Activated B cell treated with CpG ODN at 0.5 μM for 24 hours (primary cell): Measurements from ENCODE around the gene RSPH10B. TPM values are rescaled to one million over a fixed set of nuclear protein-coding genes. Genes with fewer than 3 reads are reported as not detected.
"Not testable (repeated sequence)": the region's sequence is repeated elsewhere in the genome, so short reads cannot be mapped to it uniquely, and the experiment has no call there.

Experiments
- ATAC-seq: fragments of 200-7000 bp; cut with Tn5 transposase; one replicate; pipeline ENCODE4 v1.10.0; 2021; ENCODE audit warnings: low read depth, mild to moderate bottlenecking, moderate library complexity
- CTCF ChIA-PET: fragments of 350-600 bp; sonication (Branson Sonifier 250); formaldehyde crosslinking; loops from one replicate; lab custom pipeline; 2021; ENCODE audit warnings: antibody characterized with exemption; lab: Charles Lee
- POLR2A ChIA-PET: fragments of 350-600 bp; sonication (Branson Sonifier 250); formaldehyde crosslinking; loops from one replicate; lab custom pipeline; 2021; ENCODE audit warnings: antibody characterized with exemption; lab: Charles Lee
- DNase-seq: peaks from one replicate; pipeline ENCODE4 v3.0.0; 2022
- H3K27ac Mint-ChIP-seq: one replicate; pipeline ENCODE4 v1.8.0; 2020; ENCODE audit warnings: mixed read lengths
- H3K27me3 Mint-ChIP-seq: one replicate; pipeline ENCODE4 v1.8.0; 2021; ENCODE audit warnings: mixed read lengths
- H3K36me3 Mint-ChIP-seq: one replicate; pipeline ENCODE4 v1.8.0; 2021; ENCODE audit warnings: low read depth, mixed read lengths
- H3K4me1 Mint-ChIP-seq: one replicate; pipeline ENCODE4 v1.8.0; 2021; ENCODE audit warnings: mixed read lengths
- H3K4me3 Mint-ChIP-seq: one replicate; pipeline ENCODE4 v1.8.0; 2020; ENCODE audit warnings: mild to moderate bottlenecking, mixed read lengths
- H3K9me3 Mint-ChIP-seq: one replicate; pipeline ENCODE4 v1.8.0; 2020; ENCODE audit warnings: mixed read lengths
- intact Hi-C: fragments of 100-400 bp; cut with micrococcal nuclease; formaldehyde crosslinking; loops from one replicate; pipeline ENCODE4 v1.15.1; 2024
- total RNA-seq: library from RNA; stranded (reverse); gene quantifications from 2 replicates; pipeline ENCODE4 v1.2.3, GENCODE V29; 2022
- TF ChIP-seq, protein P1 (sequence below): fragments of 200-600 bp; IDR thresholded peaks from one replicate; pipeline ENCODE4 v1.8.0; 2022; ENCODE audit warnings: antibody characterized with exemption, mild to moderate bottlenecking

RSPH10B gene
- total RNA-seq, 1 donor from 2014 or later: not detected

GRCh38 chr7:5903002-5903401 lies 67.5 kb downstream of the RSPH10B start:
- DNase-seq, intact Hi-C loops, H3K9me3 Mint-ChIP-seq, H3K27ac Mint-ChIP-seq, H3K4me3 Mint-ChIP-seq, ATAC-seq, POLR2A ChIA-PET, H3K27me3 Mint-ChIP-seq, CTCF ChIA-PET, H3K4me1 Mint-ChIP-seq: not testable (repeated sequence)
- H3K36me3 Mint-ChIP-seq: peaks cover 29% of the 10 kb centered on the region

DNA sequence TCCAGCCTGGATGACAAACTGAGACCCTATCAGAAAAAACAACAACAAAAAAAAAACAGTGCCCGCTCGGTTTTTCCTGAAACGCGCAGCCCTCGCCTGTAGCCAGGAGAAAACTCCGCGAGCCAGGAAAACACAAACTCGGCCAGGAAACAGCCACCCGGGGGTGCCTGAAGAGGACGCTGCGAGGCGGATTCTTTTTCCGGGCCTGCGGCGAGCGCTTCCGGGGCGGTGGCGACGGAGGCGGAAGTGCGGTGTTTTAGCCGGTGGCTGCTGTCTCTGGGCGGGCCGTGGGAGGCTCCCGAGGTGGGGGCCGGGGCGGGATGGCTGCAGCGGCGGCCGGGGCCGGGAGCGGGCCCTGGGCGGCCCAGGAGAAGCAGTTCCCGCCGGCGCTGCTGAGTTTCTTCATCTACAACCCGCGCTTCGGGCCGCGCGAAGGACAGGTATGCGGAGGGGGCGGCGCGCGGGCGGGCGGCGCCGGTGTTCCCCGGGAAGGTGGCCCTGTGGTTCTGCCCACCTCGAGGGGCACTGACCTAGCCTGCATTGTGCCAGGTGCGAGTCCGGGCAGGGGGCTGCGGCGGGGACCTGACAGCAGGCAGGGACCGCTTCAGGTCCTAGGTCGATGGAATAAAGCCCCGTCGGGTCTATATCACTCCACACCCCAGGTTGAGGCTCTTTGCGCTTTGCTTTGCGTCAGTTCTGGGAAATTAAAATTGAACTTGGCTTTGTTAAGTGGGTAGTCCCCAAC lies 71.8 kb downstream of the RSPH10B start, which contains the start of gene CCZ1:
TSS of gene CCZ1 (plus strand) at position 254 of the 745 bp plus-strand sequence. CDS start at position 321, 67 bp downstream.
- POLR2A ChIA-PET: interaction anchor here (0.7 kb wide), 2 partner anchors 208 to 536 kb away, joined by 3 read pairs; no protein-coding TSS in a partner anchor
- CTCF ChIA-PET: not testable (repeated sequence)

DNA sequence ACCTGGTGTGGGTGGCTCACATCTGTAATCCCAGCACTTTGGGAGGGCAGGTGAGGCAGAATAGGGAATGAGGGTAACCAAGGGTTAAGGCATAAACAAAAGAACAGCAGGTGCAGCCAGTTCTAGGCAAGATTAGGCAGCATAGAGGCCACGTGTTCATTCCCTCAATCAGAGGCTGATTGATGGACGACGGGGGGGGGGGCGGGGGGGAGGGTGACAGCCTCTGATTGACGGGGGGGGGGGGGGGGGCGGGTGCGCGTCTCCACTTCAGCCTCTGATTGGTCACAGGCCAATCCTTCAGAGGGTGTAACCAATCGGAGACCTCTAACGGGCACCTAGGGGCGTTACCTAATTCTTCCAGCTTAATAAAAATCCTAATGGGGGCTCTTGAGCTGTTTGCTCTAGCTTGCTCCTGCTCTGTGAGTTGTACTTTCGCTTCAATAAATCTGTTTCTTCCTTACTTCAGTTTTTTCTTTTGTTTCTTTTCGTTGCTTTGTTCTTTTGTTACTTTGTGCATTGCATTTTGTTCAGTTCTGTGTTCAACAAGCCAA lies 73.0 kb downstream of the RSPH10B start:
- H3K36me3 Mint-ChIP-seq, ATAC-seq, H3K4me1 Mint-ChIP-seq, DNase-seq, CTCF ChIA-PET, H3K9me3 Mint-ChIP-seq, H3K27me3 Mint-ChIP-seq, intact Hi-C loops, H3K27ac Mint-ChIP-seq, POLR2A ChIA-PET: not testable (repeated sequence)
- H3K4me3 Mint-ChIP-seq: peak overlapping the region; percentile 72

More for the DNA sequence above, 71.8 kb downstream of the RSPH10B start, which contains the start of gene CCZ1:
- Mint-ChIP-seq H3K4me3 (peak within 1 kb of the TSS; percentile 86), H3K36me3 (peaks cover 12% of the 10 kb centered on the region), H3K27ac (peak within 1 kb of the TSS; percentile 82)
- DNase-seq (peak; percentile 62), ATAC-seq (peak; percentile 90)
- H3K4me1 Mint-ChIP-seq, intact Hi-C loops, H3K9me3 Mint-ChIP-seq, H3K27me3 Mint-ChIP-seq: not testable (repeated sequence)

- TF ChIP-seq, protein P1, sequence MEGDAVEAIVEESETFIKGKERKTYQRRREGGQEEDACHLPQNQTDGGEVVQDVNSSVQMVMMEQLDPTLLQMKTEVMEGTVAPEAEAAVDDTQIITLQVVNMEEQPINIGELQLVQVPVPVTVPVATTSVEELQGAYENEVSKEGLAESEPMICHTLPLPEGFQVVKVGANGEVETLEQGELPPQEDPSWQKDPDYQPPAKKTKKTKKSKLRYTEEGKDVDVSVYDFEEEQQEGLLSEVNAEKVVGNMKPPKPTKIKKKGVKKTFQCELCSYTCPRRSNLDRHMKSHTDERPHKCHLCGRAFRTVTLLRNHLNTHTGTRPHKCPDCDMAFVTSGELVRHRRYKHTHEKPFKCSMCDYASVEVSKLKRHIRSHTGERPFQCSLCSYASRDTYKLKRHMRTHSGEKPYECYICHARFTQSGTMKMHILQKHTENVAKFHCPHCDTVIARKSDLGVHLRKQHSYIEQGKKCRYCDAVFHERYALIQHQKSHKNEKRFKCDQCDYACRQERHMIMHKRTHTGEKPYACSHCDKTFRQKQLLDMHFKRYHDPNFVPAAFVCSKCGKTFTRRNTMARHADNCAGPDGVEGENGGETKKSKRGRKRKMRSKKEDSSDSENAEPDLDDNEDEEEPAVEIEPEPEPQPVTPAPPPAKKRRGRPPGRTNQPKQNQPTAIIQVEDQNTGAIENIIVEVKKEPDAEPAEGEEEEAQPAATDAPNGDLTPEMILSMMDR: no peak
- H3K4me1 Mint-ChIP-seq: no peaks in the 10 kb centered on the region
- ChIA-PET POLR2A (interaction anchor here (0.6 kb wide), 1 partner anchor 8 kb away, joined by 3 read pairs; no protein-coding TSS in a partner anchor), CTCF (no interaction called here)
- intact Hi-C loops: no loop called here
- DNase-seq: no peak
- H3K27me3 Mint-ChIP-seq: peaks cover 2% of the 10 kb centered on the region
- H3K9me3 Mint-ChIP-seq: no peaks in the 10 kb centered on the region
- H3K4me3 Mint-ChIP-seq: no peak overlapping the region
- no peaks in the 10 kb centered on the region for H3K36me3 Mint-ChIP-seq
- no peak for ATAC-seq
- no peak overlapping the region for H3K27ac Mint-ChIP-seq
Measured at GRCh38 chr7:5892498-5892897, 78.0 kb downstream of the RSPH10B start.

GRCh38 chr7:5890244-5890643 lies 80.2 kb downstream of the RSPH10B start:
- CTCF ChIA-PET, H3K27me3 Mint-ChIP-seq, ATAC-seq, POLR2A ChIA-PET, DNase-seq, H3K9me3 Mint-ChIP-seq, intact Hi-C loops, H3K4me1 Mint-ChIP-seq, H3K27ac Mint-ChIP-seq, H3K4me3 Mint-ChIP-seq, H3K36me3 Mint-ChIP-seq: not testable (repeated sequence)

DNA sequence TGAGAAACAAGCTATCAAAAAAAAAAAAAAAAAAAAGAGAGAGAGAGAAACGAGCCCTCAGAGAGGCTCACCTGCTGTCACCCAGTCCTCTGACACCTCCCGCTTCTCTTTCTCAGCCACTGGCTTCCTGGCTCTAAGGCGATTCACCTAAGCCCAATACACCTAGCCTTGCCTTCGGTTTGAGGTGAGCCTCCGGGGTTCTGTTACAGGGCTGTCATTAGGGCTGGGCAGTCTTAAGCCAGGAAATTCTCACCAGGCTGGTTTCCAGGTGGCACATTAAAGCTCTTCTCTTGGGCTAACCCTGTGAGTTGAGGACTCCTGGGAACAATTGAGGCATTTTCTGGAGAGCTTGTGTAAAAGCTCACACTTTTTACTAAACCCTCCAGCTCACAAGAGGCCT lies 82.5 kb downstream of the RSPH10B start:
- ATAC-seq, H3K4me1 Mint-ChIP-seq, intact Hi-C loops, H3K9me3 Mint-ChIP-seq, CTCF ChIA-PET, DNase-seq, H3K36me3 Mint-ChIP-seq, H3K27me3 Mint-ChIP-seq, H3K4me3 Mint-ChIP-seq, H3K27ac Mint-ChIP-seq: not testable (repeated sequence)
- POLR2A ChIA-PET: interaction anchor here (0.6 kb wide), 1 partner anchor 157 kb away, joined by 4 read pairs; no protein-coding TSS in a partner anchor

GRCh38 chr7:5884431-5884830 lies 86.1 kb downstream of the RSPH10B start:
- DNase-seq, H3K36me3 Mint-ChIP-seq, H3K27me3 Mint-ChIP-seq, ATAC-seq, H3K27ac Mint-ChIP-seq, H3K4me1 Mint-ChIP-seq, H3K9me3 Mint-ChIP-seq, intact Hi-C loops, H3K4me3 Mint-ChIP-seq: not testable (repeated sequence)
- CTCF ChIA-PET: interaction anchor here (0.7 kb wide), 1 partner anchor 113 kb away, joined by 3 read pairs; no protein-coding TSS in a partner anchor
- POLR2A ChIA-PET: interaction anchor here (0.6 kb wide), 1 partner anchor 8 kb away, joined by 3 read pairs; no protein-coding TSS in a partner anchor

- DNase-seq, POLR2A ChIA-PET, H3K4me3 Mint-ChIP-seq, CTCF ChIA-PET, H3K36me3 Mint-ChIP-seq, H3K27ac Mint-ChIP-seq, H3K9me3 Mint-ChIP-seq, ATAC-seq, H3K27me3 Mint-ChIP-seq, H3K4me1 Mint-ChIP-seq, intact Hi-C loops: not testable (repeated sequence)
Measured at GRCh38 chr7:5880106-5880505, 90.4 kb downstream of the RSPH10B start.

DNA sequence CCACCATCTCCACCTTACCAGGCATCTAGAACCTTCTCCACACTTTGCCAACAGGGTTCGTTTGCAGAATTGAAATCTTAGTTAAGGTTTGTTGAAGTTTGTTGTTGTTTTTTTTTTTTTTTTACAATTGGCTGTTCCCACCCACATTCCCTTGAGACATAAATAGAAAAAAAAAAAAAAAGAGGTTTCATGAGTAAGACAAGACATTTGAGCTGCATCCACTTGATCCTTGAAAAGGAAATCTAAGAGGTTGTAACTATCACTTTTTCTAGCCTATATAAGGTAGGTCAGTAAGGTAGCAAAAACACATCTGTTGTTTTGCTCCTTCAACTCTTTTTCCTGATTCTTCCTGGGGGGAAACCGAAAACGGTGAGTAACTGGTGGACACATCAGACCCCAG lies 90.9 kb downstream of the RSPH10B start:
- H3K36me3 Mint-ChIP-seq, DNase-seq, intact Hi-C loops, H3K27me3 Mint-ChIP-seq, H3K4me3 Mint-ChIP-seq, H3K9me3 Mint-ChIP-seq, ATAC-seq, POLR2A ChIA-PET, H3K27ac Mint-ChIP-seq, H3K4me1 Mint-ChIP-seq, CTCF ChIA-PET: not testable (repeated sequence)
